H1 (cell line): ENCODE results near the gene SH3RF3. TPM values are rescaled to one million over a fixed set of nuclear protein-coding genes. Genes with fewer than 3 reads are reported as not detected.

Experiments used
- CTCF ChIA-PET: fragments of 300-600 bp; sonication (Branson Sonifier 250); formaldehyde crosslinking; loops from one replicate; lab custom pipeline; 2021; ENCODE audit not compliant: partially characterized antibody; lab: Charles Lee
- POLR2A ChIA-PET: fragments of 300-600 bp; sonication (Branson Sonifier 250); formaldehyde crosslinking; loops from one replicate; lab custom pipeline; 2021; ENCODE audit warnings: inconsistent platforms; ENCODE audit not compliant: partially characterized antibody; lab: Charles Lee
- DNase-seq, 2 experiments: peaks; one replicate each; pipeline versions ENCODE4 v3.0.0 to v3.0.0-alpha.2; 2010 to 2022; ENCODE audit warnings: low spot score in 2 of 2, low read depth in 1 of 2, mixed read lengths in 1 of 2
- FAIRE-seq: peaks from 2 replicates; lab custom pipeline; 2011; peaks lifted over from hg19 to GRCh38; lab: Jason Lieb, UNC
- H2AFZ ChIP-seq: 2 replicates; pipeline ENCODE4 v1.8.1; 2012; ENCODE audit warnings: low read length, inconsistent platforms
- H2AK5ac ChIP-seq: 2 replicates; pipeline ENCODE4 v1.6.1; 2013; ENCODE audit warnings: low read depth, low read length
- H2BK120ac ChIP-seq: replicated peaks from 2 replicates; pipeline ENCODE3; 2013; ENCODE audit warnings: low read depth, low read length, inconsistent platforms
- H2BK12ac ChIP-seq: 2 replicates; pipeline ENCODE4 v1.6.1; 2013; ENCODE audit warnings: low read depth, low read length
- H2BK15ac ChIP-seq: 2 replicates; pipeline ENCODE4 v1.6.1; 2013; ENCODE audit warnings: low read length
- H2BK20ac ChIP-seq: 2 replicates; pipeline ENCODE4 v1.6.1; 2013; ENCODE audit warnings: low read length
- H2BK5ac ChIP-seq: 2 replicates; pipeline ENCODE4 v1.6.1; 2013; ENCODE audit warnings: low read depth, low read length
- H3K14ac ChIP-seq: 2 replicates; pipeline ENCODE4 v1.6.1; 2013; ENCODE audit warnings: inconsistent platforms; ENCODE audit not compliant: insufficient read length
- H3K18ac ChIP-seq: 2 replicates; pipeline ENCODE4 v1.6.1; 2013; ENCODE audit warnings: low read length; ENCODE audit errors: extremely low read depth
- H3K23ac ChIP-seq: 2 replicates; pipeline ENCODE4 v1.6.1; 2013; ENCODE audit warnings: inconsistent platforms; ENCODE audit not compliant: insufficient read length
- H3K23me2 ChIP-seq: 2 replicates; pipeline ENCODE4 v1.6.1; 2013; ENCODE audit warnings: low read depth, low read length
- H3K27ac ChIP-seq: 2 replicates; pipeline ENCODE4 v1.6.1; 2011; ENCODE audit warnings: low read depth, low read length, inconsistent platforms
- H3K27me3 ChIP-seq, 4 experiments: replicated peaks in 1 of 4; 1 replicate in 1 of 4; 2 replicates in 3 of 4; pipeline versions ENCODE4 v1.6.1 to v1.8.1; 2011 to 2013; ENCODE audit warnings: low read length in 3 of 4, mild to moderate bottlenecking in 3 of 4, inconsistent platforms in 2 of 4, mixed read lengths in 2 of 4, moderate library complexity in 1 of 4; ENCODE audit not compliant: control insufficient read depth in 3 of 4, insufficient read depth in 3 of 4; ENCODE audit errors: extremely low read depth in 1 of 4
- H3K36me3 ChIP-seq, 4 experiments: 2 replicates each; pipeline versions ENCODE4 v1.6.1 to v1.8.1; 2011 to 2013; ENCODE audit warnings: mild to moderate bottlenecking in 4 of 4, low read length in 3 of 4, moderate library complexity in 2 of 4, control low read depth in 1 of 4, inconsistent platforms in 1 of 4; ENCODE audit not compliant: insufficient read depth in 4 of 4, control insufficient read depth in 2 of 4
- H3K4ac ChIP-seq: replicated peaks from 2 replicates; pipeline ENCODE3; 2013; ENCODE audit warnings: low read length, low read depth, mixed read lengths, inconsistent platforms; ENCODE audit not compliant: insufficient read length
- H3K4me1 ChIP-seq, 4 experiments: replicated peaks in 1 of 4; 1 replicate in 1 of 4; 2 replicates in 3 of 4; pipeline versions ENCODE4 v1.6.1 to v1.8.1; 2011 to 2013; ENCODE audit warnings: low read length in 3 of 4, inconsistent platforms in 2 of 4, mixed read lengths in 1 of 4; ENCODE audit not compliant: insufficient read depth in 4 of 4, control insufficient read depth in 3 of 4
- H3K4me2 ChIP-seq, 2 experiments: 2 replicates each; pipeline versions ENCODE4 v1.6.1 to v1.8.1; 2011 to 2013; ENCODE audit warnings: low read depth in 2 of 2, low read length in 2 of 2, control low read depth in 1 of 2, inconsistent platforms in 1 of 2, mild to moderate bottlenecking in 1 of 2; ENCODE audit not compliant: insufficient read depth in 1 of 2
- H3K4me3 ChIP-seq, 4 experiments: fragments of 200-600, 300-600 bp in 1 of 4; sonication (generic), shearing (Covaris generic), sonication (Bioruptor Twin) in 1 of 4; 2 replicates each; pipeline versions ENCODE4 v1.5.1 to v1.8.1; 2011 to 2016; ENCODE audit warnings: low read length in 4 of 4, low read depth in 3 of 4, control low read depth in 2 of 4, inconsistent platforms in 2 of 4, mild to moderate bottlenecking in 2 of 4, mixed read lengths in 1 of 4, moderate library complexity in 1 of 4; ENCODE audit not compliant: insufficient read depth in 2 of 4; ENCODE audit errors: extremely low read depth in 1 of 4
- H3K56ac ChIP-seq: replicated peaks from 2 replicates; pipeline ENCODE3; 2013; ENCODE audit warnings: low read depth, mild to moderate bottlenecking, mixed read lengths, low read length, inconsistent platforms; ENCODE audit not compliant: insufficient read length
- H3K79me1 ChIP-seq: 2 replicates; pipeline ENCODE4 v1.6.1; 2013; ENCODE audit warnings: low read depth, low read length, control low read depth
- H3K79me2 ChIP-seq, 2 experiments: 2 replicates each; pipeline versions ENCODE4 v1.6.1 to v1.8.1; 2012 to 2013; ENCODE audit warnings: low read length in 2 of 2, mild to moderate bottlenecking in 2 of 2, inconsistent platforms in 1 of 2; ENCODE audit not compliant: insufficient read depth in 2 of 2, control insufficient read depth in 1 of 2
- H3K9ac ChIP-seq, 4 experiments: replicated peaks in 1 of 4; 1 replicate in 1 of 4; 2 replicates in 3 of 4; pipeline versions ENCODE4 v1.6.1 to v1.8.1; 2011 to 2013; ENCODE audit warnings: low read depth in 3 of 4, low read length in 3 of 4, control low read depth in 2 of 4, mild to moderate bottlenecking in 2 of 4, moderate library complexity in 2 of 4, inconsistent platforms in 1 of 4; ENCODE audit errors: extremely low read depth in 1 of 4
- H3K9me3 ChIP-seq, 2 experiments: 2 replicates each; pipeline versions ENCODE4 v1.6.1 to v1.8.1; 2012 to 2013; ENCODE audit warnings: mild to moderate bottlenecking in 2 of 2, moderate library complexity in 2 of 2, control low read depth in 1 of 2, inconsistent platforms in 1 of 2, low read depth in 1 of 2, low read length in 1 of 2, mixed read lengths in 1 of 2; ENCODE audit not compliant: insufficient read depth in 2 of 2
- H4K20me1 ChIP-seq, 2 experiments: replicated peaks in 1 of 2; 2 replicates each; pipeline versions ENCODE3 to v1.8.1; 2011 to 2013; ENCODE audit warnings: inconsistent platforms in 2 of 2, low read length in 2 of 2, mild to moderate bottlenecking in 1 of 2; ENCODE audit not compliant: insufficient read depth in 2 of 2, control insufficient read depth in 1 of 2
- H4K5ac ChIP-seq: 2 replicates; pipeline ENCODE4 v1.6.1; 2013; ENCODE audit warnings: low read length, low read depth, mixed read lengths, inconsistent platforms; ENCODE audit not compliant: insufficient read length
- H4K8ac ChIP-seq: 2 replicates; pipeline ENCODE4 v1.8.0; 2013; ENCODE audit warnings: mild to moderate bottlenecking, moderate library complexity, low read length, inconsistent platforms; ENCODE audit not compliant: insufficient read depth; ENCODE audit errors: extremely low read depth
- H4K91ac ChIP-seq: replicated peaks from 2 replicates; pipeline ENCODE3; 2013; ENCODE audit warnings: low read length, mixed read lengths, inconsistent platforms; ENCODE audit not compliant: insufficient read length
- ATF3 ChIP-seq: IDR thresholded peaks from 2 replicates; pipeline ENCODE4 v1.6.1; 2011; ENCODE audit warnings: low read depth, mild to moderate bottlenecking, low read length; ENCODE audit not compliant: insufficient read depth
- CHD1 ChIP-seq: IDR thresholded peaks from 2 replicates; pipeline ENCODE4 v1.6.1; 2012; ENCODE audit warnings: low read depth, low read length, improper control_type of control experiment
- E2F6 ChIP-seq: IDR thresholded peaks from 2 replicates; pipeline ENCODE4 v1.6.1; 2012; ENCODE audit warnings: inconsistent platforms
- JUND ChIP-seq: IDR thresholded peaks from 2 replicates; pipeline ENCODE4 v1.6.1; 2011; ENCODE audit warnings: mild to moderate bottlenecking, improper control_type of control experiment, low read length
- POU5F1 ChIP-seq: IDR thresholded peaks from 2 replicates; pipeline ENCODE4 v1.6.1; 2011; ENCODE audit warnings: low read depth, mild to moderate bottlenecking, low read length, moderate library complexity
- RFX5 ChIP-seq: IDR thresholded peaks from 2 replicates; pipeline ENCODE4 v1.6.1; 2011; ENCODE audit warnings: low read depth, low read length, improper control_type of control experiment, borderline replicate concordance
- WGBS, 2 experiments: shearing (Covaris generic) in 1 of 2; methylation state at CpG; one replicate each; pipeline versions ENCODE4 v1.1.6 to v1.1.7; 2013 to 2015; ENCODE audit warnings: low lambda C conversion rate in 2 of 2, mixed read lengths in 2 of 2, inconsistent platforms in 1 of 2, low coverage in 1 of 2, missing lambda C conversion rate in 1 of 2; ENCODE audit not compliant: insufficient replicate concordance in 2 of 2, insufficient coverage in 1 of 2, insufficient read length in 1 of 2; ENCODE audit errors: extremely low coverage in 1 of 2, missing lambda C conversion rate in 1 of 2; 5-methylcytosine and 5-hydroxymethylcytosine counted together
- polyA plus RNA-seq, 7 experiments: library from polyadenylated mRNA; depleted of rRNA in 3 of 7; stranded (reverse) in 5 of 7; unstranded in 2 of 7; fragments of >200 nt in 5 of 7; fragments of 200-250 nt in 2 of 7; gene quantifications; 1 replicate in 5 of 7; 2 replicates in 1 of 7; 4 replicates in 1 of 7; pipeline versions ENCODE4 v1.2.1 to v1.2.3, GENCODE V29; 2011 to 2013; ENCODE audit warnings: missing spikeins in 2 of 7, mixed read lengths in 2 of 7
- total RNA-seq: library from RNA; stranded (reverse); fragmentation: NEBNext Ultra II Directional; extraction: Animal tissue kit (Norgen Biotek cat#: 25700); gene quantifications from 2 replicates; pipeline ENCODE4 v1.2.1, GENCODE V29; 2021

SH3RF3 gene
- total and polyA plus RNA-seq, 2 of the 8 experiments (the other 6 are each of a cell fraction or from before 2014, with no cell fraction given): 0.11 to 0.65 TPM

GRCh38 chr2:109395494-109396201 lies 266.6 kb downstream of the SH3RF3 start:
- Histone ChIP-seq H3K4me2 (no peak overlapping the region), H2BK5ac (no peak overlapping the region), H2AK5ac (no peak overlapping the region), H3K23me2 (no peaks in the 10 kb centered on the region), H2AFZ (no peak overlapping the region), H3K27me3 (no peaks in the 10 kb centered on the region), H2BK20ac (no peak overlapping the region), H4K8ac (no peak overlapping the region), H3K4me1 (peaks cover 0 to 4% (median 0%) of the 10 kb centered on the region in 4 experiments; a peak in 3 of 7 replicates), H4K91ac (no peak overlapping the region), H3K36me3 (no peaks in the 10 kb centered on the region), H3K4me3 (no peak overlapping the region), H3K79me2 (no peaks in the 10 kb centered on the region), H3K79me1 (no peaks in the 10 kb centered on the region), H2BK12ac (no peak overlapping the region), H3K4ac (no peak overlapping the region), H3K14ac (no peak overlapping the region), H3K23ac (no peak overlapping the region), H3K27ac (no peak overlapping the region), H3K18ac (no peak overlapping the region; the same call in 1 of the 2 replicates), H3K9me3 (no peaks in the 10 kb centered on the region), H3K9ac (no peak overlapping the region), H2BK120ac (no peak overlapping the region), H2BK15ac (0 out of 2 replicates have a peak overlapping the region, but pooled peaks have one; percentile 46), H4K20me1 (no peaks in the 10 kb centered on the region), H4K5ac (no peak overlapping the region), H3K56ac (no peak overlapping the region)
- ChIA-PET POLR2A (no interaction called here), CTCF (interaction anchor here (0.7 to 2.6 kb wide), 4 partner anchors 7 to 114 kb away, joined by 3 to 7 read pairs (median 5); no protein-coding TSS in a partner anchor)
- DNase-seq (no peak), FAIRE-seq (no peak)
- TF ChIP-seq JUND (no peak), E2F6 (no peak), ATF3 (no peak), POU5F1 (no peak), CHD1 (no peak), RFX5 (no peak)
- WGBS, 2 experiments: 94% methylated on average over 15 of the region's 15 CpGs; no CpG with 5 or more reads in 1 of the 2 experiments
